ENCODE data around the gene GRAMD2B. TPM values are rescaled to one million over a fixed set of nuclear protein-coding genes. Genes with fewer than 3 reads are reported as not detected.

The GRAMD2B gene
- total RNA-seq (2022; extraction: Qiagen RNA extraction), result 1.1 to 1.8 TPM (median 1.3 TPM) in 5 replicates

DNA sequence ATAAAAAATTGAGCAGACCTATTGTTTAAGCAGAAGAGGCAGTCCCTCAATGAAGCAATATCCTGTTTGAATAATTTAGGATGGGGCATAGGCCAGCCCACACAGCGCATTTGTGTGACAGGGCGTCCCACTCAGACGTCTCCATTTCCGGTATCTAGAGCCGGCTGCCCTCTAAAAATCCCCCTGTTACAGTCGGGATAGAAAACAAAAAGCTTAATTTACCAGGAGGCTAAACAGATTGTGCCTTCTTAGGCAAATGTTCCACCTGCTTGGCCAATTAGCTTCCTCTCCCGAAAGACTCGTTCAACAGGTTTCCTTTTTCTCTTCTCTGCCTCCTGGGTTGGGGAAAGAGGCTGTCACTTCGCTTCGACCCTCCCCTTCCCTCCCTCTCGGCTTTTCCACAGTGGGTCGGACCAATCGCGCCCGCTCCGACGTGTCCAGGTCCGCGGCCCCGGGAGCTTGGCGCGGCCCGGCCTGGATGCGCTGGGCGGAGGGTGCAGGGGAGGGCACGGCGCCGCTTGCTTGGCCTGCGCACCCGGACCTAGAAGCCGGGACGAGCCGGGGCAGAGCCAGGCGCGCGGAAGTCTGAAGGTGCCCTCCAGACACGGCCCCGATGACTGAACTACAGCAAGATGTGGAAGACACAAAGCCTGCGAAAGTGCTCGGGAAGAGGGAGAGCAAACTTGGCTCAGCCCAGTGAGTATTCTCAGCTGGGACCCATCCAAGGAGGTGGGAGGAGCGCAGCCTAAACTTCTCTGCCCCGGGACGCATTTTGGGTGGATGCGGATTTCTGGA is at the start of gene GRAMD2B:
Gene GRAMD2B, plus strand, starts transcription at position 416 of the 795 bp plus-strand sequence. Its CDS starts 198 bp downstream, at position 614.

Other genes starting within 250 kb of the GRAMD2B start
- gene ALDH7A1, start 171.8 kb downstream of the GRAMD2B start, total RNA-seq (2022; extraction: Qiagen RNA extraction), result 71.9 to 78.4 TPM (median 74.8 TPM) in 5 replicates
- 54.9 to 61.7 TPM (median 59.6 TPM) in 5 replicates for gene PHAX, start 177.5 kb downstream of the GRAMD2B start, total RNA-seq (2022; extraction: Qiagen RNA extraction)

All from A549 treated with dexamethasone at 1 μM for 4 hours (cell line).